Hematopoietic multipotent progenitor cell treated with erythropoietin and hydrocortisone succinate and interleukin-3 and kit ligand, for 4 days (in vitro differentiated cells): ENCODE results near the gene CEP350.

Source experiments
- DNase-seq: peaks from one replicate; pipeline ENCODE4 v3.0.0-alpha.2; 2015

Gene CEP350

DNA sequence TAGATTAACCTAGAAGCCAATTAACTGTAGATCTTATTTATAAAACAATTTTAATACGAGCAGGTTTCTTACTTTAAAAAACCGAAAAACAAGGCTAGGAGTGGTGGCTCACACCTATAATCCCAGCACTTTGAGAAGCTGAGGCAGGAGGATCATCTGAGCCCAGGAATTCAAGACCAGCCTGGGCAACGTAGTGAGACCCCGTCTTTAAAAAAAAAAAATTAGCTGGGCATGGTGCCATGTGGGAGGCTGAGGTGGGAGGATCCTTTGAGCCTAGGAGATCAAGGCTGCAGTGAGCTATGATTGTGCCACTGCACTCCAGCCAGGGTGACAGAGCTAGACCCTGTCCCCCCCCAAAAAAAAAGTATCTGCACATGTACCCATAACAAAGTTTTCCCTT, 110.8 kb downstream of the CEP350 start:
- DNase-seq = no peak

DNA sequence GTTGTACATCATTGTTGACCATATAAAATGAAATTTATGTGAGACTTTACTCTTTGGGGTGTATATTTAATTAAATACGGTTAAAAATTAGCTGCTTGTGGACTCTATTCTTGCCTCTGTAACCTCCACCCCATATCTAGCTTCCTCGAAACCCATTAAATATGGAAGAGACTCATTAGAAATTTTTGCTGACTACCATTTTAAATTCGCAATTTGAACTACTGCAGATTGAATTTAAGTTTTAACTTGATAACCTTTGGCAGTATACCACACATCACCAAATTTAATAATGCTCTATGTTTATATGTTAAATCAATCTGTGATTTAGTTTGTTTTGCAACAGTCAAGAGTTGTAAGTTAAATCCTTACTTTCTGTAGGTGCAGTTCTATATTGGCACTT, 111.5 kb downstream of the CEP350 start:
- DNase-seq = no peak

DNA sequence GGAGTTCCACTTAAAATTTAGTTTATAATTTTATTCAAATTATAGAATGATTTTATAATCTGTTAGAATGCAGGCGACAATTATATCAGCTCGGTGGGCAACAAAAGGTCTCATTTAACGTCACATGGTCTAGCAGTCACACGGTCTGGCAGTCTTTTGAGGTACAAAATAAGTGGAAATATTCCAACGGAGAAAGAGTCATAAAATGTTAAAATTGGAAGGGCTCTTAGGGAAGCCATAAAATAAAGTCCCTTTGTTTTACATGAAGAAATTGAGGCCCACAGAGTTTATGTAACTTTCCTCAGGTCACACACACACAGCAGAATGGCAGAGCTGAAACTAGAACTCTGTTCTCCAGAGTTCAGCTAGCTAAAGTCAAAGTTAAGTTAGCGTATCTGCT, 115.7 kb downstream of the CEP350 start:
- no peak for DNase-seq

DNA sequence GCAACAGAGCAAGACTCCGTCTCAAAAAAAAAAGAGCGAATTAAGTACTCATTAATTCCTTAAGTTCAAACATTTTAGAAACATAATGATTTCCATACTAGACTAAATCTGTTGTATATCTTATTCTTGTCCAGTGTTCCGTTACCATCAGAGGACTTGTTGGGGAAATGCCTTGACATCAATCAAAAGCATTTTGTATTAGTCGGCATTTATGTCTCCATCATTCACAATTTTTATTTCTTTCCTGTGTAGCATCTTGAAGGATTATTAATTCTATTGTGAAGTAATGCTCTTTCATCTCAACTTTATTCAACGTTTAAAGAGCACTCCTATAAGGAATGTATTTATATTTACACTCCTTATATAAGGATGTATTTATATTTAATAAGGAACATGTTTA, 117.1 kb downstream of the CEP350 start:
- DNase-seq = no peak

DNA sequence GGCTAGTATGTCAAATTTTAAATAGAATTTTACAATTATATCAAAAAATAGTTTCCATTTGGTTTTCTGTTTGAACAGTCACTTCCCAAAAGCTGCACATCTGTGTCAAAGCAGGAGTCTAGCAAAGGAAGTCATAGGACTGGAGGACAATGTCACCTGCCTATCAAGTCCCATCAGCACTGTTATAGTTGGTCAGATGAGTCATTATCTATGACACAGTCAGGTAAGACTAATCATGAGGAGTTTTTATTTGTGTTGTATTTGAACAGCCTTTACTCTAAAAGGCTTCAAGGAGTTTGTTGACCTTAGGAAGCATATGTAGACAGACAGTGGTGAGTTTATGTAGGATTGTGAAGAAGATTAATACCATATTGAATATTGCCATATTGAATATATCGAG, 125.8 kb downstream of the CEP350 start:
- DNase-seq = no peak

DNA sequence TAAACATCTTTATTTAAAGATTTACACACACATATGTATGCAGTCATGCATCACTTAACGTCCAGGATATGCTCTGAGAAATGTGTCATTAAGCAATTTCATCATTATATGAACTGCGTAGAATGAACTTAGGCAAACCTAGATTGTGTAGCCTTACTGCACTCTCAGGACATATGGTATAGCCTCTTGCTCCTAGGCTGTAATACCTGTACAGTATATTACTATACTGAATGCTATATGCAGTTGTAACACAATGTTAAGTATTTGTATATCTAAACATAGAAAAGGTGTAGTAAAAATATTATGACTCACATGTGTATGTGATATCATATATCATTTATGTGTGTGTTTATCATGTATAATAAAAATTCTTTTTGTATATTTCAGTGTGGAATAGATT, 126.9 kb downstream of the CEP350 start:
- no peak for DNase-seq

DNA sequence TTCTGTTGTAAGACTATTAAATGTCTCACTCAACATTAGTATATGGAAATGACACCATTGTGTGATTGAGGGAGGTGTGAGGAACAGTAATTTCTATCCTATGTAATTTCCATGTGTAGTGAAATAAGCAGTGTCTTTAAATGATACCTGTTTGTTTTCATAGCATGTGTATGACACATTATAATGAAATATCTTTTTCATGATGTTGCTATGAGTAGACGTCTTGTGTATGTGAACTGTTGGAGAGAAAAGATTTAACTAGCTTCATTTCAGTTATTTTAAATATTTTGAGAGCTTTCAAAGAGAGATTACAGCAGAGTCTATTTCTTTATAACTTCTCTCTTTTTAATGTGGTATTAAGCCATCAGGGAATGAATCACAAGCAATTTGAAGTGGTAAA, 128.6 kb downstream of the CEP350 start:
- no peak for DNase-seq

DNA sequence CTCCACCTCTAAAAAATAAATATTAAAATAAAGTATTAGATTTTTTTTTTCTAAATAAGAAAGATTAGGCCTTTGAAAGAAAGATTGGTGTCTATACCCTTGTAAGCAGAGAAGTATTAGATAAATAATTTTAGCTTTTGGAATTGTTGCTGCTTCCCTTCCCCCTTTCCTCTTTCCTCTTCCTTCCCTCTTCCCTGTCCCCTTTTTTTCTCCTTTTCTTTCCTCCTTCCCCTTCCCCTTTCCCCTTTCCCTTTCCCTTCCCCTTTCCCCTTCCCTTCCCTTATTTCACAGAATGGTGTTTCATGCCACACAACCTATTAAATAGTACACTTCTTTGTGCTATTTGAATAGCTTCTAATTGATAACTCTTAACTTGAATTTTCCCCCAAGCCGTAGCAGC, 130.3 kb downstream of the CEP350 start:
- no peak for DNase-seq

DNA sequence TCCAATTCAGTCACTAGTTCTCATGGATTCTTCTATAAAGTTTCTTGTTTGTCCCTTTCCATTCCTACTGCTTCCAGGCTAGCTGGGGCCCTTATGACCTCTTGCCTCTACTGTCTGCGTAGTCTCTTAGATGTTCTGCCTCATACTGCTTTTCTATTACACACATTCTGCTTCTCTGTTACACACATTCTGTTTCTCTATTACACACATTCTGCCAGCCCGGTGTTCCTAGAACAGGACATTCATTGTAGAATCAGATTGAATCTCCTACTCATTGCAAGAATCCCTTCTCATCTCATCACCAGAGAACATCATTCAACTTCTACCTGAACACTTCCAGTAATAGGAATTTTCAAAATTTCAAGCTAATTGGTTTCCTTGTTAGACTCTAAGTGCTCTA, 130.7 kb downstream of the CEP350 start:
- DNase-seq = no peak

DNA sequence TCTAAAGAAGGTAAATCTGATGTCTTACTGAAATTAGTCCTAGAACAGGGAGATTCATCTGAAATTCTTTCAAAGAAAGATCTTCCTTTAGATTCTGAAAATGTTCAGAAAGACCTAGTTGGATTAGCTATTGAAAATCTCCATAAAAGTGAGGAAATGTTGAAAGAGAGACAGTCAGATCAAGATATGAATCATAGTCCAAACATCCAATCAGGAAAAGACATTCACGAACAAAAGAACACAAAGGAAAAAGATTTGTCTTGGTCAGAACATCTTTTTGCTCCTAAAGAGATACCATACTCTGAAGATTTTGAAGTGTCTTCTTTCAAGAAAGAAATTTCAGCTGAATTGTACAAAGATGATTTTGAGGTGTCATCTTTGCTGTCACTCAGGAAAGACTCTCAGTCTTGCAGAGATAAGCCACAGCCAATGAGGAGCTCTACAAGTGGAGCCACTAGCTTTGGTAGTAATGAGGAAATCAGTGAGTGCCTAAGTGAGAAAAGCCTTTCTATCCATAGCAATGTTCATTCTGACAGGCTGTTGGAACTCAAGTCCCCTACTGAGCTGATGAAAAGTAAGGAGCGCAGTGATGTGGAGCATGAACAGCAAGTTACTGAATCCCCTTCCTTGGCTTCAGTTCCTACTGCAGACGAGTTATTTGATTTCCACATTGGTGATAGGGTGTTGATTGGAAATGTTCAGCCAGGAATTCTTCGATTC, 138.5 kb downstream of the CEP350 start:
- no peak for DNase-seq

DNA sequence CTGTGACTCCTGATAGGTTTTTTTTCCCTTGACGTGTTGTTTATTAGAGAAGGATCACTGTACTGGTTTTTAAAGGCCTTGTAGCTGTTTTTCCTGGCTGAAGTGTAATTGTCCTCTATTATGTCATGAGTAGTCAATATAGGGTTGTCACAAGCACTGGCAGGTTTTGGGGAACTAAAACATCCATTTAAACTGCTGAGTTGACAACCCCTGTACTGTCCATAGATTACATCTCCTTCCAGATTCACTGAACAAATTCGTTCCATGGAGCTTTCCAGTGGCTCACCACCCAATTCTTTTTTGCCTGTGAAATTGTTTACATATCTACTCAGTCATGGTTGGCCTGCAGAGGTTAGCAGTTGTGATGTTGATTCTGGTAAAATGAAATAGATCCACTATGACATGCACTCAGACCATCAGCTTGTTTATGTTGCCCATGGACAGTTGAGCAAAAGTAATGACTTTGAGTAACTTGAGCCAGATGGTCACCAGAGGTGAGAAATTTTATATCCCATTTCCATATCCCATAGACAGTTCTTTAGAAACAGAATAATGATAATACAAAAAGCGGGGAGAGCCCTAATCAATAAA, 140.2 kb downstream of the CEP350 start:
- DNase-seq = no peak

DNA sequence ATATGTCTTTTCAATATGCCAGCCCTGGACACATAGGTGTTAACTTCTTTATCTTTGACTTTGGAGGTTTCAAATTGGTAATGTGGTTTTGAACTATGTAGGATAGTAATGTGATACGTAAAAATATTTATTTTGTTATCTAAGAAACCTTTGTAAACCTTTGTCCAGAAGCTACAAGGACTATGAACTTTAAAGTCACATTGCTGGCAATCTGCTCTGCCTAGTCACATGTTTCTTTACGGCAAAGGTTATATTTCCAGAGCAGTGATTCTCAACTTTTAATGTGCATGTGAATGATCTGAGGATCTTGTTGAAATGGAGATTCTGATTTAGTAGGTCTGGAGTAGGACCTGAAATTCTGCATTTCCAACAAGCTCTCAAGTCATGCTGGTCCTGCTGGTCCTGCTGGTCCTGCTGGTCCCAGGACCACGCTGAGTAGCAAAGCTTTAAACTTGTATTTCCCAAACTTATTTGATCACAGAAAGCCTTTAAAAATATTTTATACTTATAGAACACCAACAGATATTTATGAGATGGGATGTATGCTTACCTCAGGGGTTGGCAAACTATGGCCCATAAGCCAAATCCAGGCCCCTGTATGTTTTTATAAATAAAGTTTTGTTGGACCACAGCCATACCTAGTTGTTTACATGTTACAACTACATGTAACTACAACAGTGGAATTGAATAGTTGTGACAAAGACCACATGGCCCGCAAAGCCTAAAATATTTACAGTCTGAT, 142.1 kb downstream of the CEP350 start:
- no peak for DNase-seq

DNA sequence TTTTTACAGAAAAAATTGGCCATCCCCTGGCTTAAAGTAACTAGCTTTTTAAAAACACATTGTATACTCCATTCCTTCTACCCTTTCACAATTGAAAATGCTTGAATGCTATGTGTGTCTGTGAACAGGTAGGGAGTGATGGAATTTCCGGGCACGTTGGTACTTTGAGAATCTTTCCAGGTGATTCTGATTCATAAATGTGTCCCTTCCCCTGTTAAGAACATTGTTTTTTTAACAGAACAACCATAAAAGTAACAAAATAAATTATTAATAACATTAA, 142.7 kb downstream of the CEP350 start:
- no peak for DNase-seq

DNA sequence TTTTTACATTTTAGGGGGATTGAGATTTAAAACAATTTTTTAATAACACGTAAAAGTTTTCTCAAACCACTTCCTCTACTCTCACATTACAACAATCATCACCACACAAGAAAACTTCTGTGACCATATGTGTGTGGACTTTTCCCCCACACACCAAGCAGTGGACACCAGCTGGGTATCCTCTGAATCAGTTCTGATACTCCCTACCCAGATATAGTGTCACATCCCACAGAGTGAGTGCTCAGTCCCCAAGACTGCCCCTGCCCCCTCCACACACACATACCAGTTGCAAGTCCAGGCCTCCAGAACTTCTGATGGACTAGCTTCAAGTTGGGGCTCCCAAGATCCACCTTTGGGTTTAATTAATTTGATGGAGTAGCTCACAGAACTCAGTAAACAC, 146.8 kb downstream of the CEP350 start:
- no peak for DNase-seq

DNA sequence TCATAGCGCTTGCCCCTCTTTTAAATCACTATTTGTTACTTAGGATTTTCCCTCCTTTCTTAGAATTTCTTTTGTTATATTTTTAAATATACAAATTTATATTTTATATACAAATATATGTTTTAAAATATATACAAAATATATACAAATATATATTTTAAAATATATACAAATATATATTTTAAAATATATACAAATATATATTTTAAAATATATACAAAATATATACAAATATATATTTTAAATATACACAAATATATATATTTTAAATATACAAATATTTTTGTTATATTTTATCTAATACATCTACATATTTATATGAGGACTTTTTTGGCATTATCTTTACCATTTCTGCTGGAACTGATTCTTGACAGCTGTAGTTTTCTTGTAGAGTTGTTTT, 149.2 kb downstream of the CEP350 start:
- DNase-seq = no peak

DNA sequence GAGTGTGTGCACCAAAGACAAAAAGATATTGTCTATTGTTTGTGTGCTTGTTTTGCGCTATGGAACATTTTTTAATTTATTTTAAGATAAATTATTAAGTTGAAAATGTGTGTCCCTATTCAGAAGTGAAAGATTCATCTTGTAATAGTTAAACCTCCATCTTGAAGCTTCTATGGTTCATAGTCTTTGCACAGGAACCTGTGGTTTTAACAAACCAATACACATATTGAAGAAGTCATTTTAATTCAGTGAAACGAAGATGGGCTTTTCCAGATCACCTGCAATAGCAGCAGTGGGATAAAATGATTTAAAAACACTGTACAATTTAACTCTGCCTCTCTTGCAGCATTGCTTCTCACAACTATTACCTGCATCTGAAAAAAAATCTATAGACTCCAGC, 157.5 kb downstream of the CEP350 start:
- DNase-seq = no peak

DNA sequence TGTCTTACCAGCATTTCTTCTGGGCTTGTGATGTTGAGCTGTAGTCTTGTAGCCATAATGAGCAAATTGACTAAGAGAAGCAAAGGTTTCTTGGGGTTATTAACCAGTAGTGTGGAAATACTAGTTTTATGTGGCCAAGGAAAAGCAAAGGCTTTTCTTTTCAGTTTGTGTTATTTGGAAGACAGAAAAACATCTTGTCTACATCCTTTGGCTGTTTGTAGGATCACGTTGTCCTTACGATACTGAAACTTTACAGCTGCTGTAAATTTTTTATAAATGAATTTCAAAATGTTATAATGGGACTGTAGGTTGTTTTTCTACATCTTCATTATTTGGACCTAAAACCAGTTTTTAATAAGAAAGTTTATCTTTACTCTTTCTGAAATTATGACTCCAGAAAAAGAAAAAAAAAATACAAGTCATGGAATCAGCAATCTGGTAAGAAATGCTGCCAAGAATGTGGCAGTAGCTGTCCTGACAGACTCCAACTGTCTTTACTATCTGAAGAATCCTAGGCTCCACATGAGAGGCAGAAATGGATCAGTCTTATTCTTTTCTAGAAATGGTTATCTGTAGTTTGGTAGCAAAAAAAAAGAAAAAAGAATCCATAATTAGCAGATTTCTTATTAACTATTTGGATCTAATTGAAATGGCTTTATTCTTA, 158.5 kb downstream of the CEP350 start:
- DNase-seq = no peak

DNA sequence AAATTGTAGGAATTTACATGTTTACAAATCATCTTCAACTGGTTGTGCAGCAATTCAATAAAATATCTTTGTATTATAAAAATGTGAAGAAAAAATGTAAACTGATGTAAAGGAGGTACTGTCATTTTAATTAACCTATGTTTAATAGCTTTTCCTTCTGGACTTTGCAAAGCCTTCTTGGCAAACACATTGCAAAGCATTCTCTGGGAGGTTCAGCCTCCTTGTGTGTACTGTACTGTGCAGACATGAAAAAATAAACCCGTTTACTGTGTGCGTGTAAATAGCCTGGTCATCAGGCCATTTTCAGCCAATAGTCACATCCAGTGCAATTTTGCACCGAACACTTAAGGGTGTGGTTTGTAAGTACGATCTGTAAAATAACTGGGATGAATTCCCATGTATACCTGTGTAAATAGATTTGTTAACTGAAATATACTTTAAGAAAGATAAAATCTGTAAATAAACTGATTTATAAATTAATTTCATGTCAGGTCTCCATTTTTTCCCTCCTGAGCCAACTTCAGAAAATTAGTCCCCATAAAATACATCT, 159.9 kb downstream of the CEP350 start:
- no peak for DNase-seq

DNA sequence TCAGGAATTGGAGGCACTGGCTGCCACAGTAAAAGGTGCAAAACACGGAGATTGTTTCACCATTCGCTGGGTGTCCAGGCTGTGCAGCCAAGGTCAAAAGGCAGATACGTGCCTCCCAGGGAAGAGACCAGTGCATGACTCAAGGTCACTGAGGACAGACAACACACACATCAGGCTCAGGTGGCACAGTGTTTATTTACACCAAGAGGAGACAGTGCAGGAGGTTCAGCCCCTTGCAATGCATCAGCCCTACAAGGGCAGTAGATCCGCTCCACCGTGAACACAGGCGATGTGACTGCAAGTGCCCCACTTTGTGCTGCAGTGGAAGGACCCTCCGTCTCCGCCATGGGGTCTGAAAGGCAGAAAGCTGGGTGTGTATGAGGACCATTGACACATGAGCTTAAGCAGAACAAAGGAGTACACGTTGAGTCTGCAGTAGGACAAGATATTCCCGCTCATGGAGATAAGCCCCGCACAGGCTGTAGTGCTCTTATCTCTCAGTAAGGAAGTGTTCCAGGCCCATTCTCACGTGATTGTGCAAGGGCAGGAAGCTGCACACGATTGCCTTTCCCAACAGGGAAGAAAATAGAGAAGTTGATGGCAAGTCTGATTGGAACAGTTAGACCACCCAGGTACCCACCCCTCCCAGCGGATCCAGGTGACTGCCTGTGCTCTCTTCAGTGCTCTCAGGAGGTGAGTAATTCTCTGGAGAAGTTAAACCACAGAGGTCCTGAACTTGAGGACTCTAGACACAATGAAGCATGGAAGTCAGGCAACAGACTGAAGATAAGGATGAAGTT, 162.6 kb downstream of the CEP350 start:
- peak; percentile 73 for DNase-seq

DNA sequence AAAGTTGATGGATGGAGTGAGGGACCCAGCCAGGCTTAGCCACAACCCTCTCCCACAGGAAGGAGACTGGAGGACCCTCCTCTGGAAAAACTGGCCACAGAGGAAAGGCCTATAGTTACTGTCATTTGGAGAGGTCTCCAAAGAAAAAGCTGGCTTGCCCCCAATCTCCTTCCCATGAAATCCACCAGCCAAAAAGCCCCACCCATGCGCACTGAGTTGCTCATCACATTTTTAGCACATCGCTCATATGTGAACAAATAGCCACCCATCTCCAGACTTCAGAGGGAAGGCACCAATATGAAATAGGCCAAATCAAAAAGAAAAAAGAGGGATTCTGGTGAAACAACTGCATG, 163.1 kb downstream of the CEP350 start:
- no peak for DNase-seq

DNA sequence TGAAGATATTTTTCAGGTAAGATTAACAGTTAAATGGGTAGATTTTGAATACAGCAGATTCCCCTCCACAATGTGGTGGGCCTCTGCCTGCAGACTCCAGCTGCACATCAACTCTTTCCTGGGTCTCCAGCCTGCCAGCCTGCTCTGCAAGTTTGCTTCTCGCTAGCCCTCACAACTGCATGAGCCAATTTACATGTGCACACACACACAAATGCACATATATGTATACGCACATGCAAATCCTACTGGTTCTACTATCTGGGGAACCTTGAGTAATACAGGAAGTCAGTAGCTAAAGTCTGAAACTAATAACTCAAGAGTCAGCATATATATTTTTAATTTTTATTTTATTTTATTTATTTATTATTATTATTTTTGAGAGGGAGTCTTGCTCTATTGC, 165.2 kb downstream of the CEP350 start:
- DNase-seq = no peak

DNA sequence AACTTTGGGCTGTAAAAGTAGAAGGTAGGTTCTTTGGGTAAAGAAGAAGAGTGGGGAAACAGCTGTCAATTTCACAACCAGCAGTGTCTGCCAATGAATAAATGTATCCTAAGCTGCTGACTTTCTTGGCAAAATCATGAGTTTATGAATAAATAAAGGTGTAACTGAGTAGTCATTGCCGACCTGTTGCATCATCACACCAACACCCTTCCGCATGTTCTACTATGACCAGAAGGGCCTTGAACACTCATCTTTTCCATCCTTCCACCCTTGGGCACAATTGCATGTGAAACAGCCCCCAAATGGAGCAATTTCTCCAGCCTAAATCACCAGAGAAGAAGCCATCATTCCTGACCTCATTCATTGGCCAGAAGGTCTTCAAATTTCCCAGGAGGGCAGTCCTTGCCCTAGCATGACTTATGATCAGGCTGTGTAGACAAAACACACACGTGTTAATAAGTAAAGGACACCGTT, 168.9 kb downstream of the CEP350 start:
- DNase-seq = no peak

DNA sequence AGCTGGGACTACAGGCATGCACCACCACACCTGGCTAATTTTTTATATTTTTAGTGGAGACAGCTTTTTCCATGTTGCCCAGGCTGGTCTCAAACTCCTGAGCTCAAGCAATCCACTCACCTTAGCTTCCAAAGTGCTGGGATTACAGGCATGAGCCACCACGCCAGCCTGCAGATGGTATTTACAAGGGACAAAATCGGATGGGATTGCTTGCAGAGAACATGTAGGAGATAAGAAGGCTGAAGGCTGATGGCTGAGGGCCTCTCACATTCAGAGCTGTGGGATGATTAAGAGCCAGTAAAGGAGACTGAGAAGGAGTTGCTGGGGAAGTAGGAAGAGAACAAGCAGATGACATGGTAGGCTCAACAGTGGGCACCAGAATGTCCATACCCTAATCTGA, 176.0 kb downstream of the CEP350 start:
- no peak for DNase-seq
